K562 (cell line): Measurements from ENCODE around the gene CTU1. TPM values are rescaled to one million over a fixed set of nuclear protein-coding genes. Genes with fewer than 3 reads are reported as not detected.

Source experiments
- ATAC-seq: fragments of 200-7000 bp; cut with Tn5 transposase; 3 replicates; pipeline ENCODE4 v1.9.1; 2020; ENCODE audit warnings: moderate library complexity
- BruUV-seq: library from RNA; stranded (reverse); fragments of 400-500 nt; replicated peaks from 2 replicates; lab custom pipeline; 2021; lab: Mats Ljungman, UMichigan
- CTCF ChIA-PET: fragments of 300-600 bp; formaldehyde crosslinking; extraction: SDS; loops from one replicate; lab custom pipeline; 2021; ENCODE audit warnings: low intra/inter-chr PET ratio; lab: Yijun Ruan, JAX
- POLR2A ChIA-PET: fragments of 300-600, 350-650 bp; sonication (Branson Sonifier 250); formaldehyde crosslinking; extraction: SDS; loops from one replicate; lab custom pipeline; 2021; ENCODE audit warnings: antibody characterized with exemption, inconsistent platforms; lab: Yijun Ruan, JAX
- DNase-seq, 4 experiments: peaks; one replicate each; pipeline versions ENCODE4 v3.0.0 to v3.0.0-alpha.2; 2011 to 2018; ENCODE audit warnings: low spot score in 3 of 4, mixed read lengths in 3 of 4; ENCODE audit errors: extremely low read depth in 1 of 4
- FAIRE-seq: peaks from 2 replicates; lab custom pipeline; 2011; peaks lifted over from hg19 to GRCh38; lab: Jason Lieb, UNC
- H2AFZ ChIP-seq: 2 replicates; pipeline ENCODE4 v1.6.0; 2011; ENCODE audit warnings: low read depth, low read length, control low read depth, inconsistent platforms
- H3K27ac ChIP-seq: fragments of 200-600 bp; 3 replicates; pipeline ENCODE4 v1.8.0; 2011; ENCODE audit warnings: low read depth, mild to moderate bottlenecking, control low read depth, inconsistent platforms, low read length, moderate library complexity, mixed read lengths; ENCODE audit errors: extremely low read depth
- H3K27me3 ChIP-seq, 2 experiments: fragments of 300-600 bp in 1 of 2; 2 replicates in 1 of 2; 3 replicates in 1 of 2; pipeline versions ENCODE4 v1.6.0 to v1.8.0; 2011; ENCODE audit warnings: inconsistent platforms in 2 of 2, low read length in 2 of 2, mild to moderate bottlenecking in 1 of 2, mixed read lengths in 1 of 2, moderate library complexity in 1 of 2; ENCODE audit not compliant: control insufficient read depth in 2 of 2, insufficient read depth in 2 of 2
- H3K36me3 ChIP-seq: fragments of 300-600 bp; 3 replicates; pipeline ENCODE4 v1.8.0; 2011; ENCODE audit warnings: mild to moderate bottlenecking, low read length, inconsistent platforms; ENCODE audit not compliant: control insufficient read depth, insufficient read depth
- H3K4me1 ChIP-seq, 2 experiments: fragments of 200-600 bp in 1 of 2; replicated peaks in 1 of 2; 2 replicates in 1 of 2; 3 replicates in 1 of 2; pipeline versions ENCODE4 v1.5.1 to v1.8.0; 2011; ENCODE audit warnings: inconsistent platforms in 2 of 2, low read length in 2 of 2, mild to moderate bottlenecking in 1 of 2, mixed read lengths in 1 of 2, moderate library complexity in 1 of 2; ENCODE audit not compliant: control insufficient read depth in 2 of 2, insufficient read depth in 2 of 2
- H3K4me2 ChIP-seq: 2 replicates; pipeline ENCODE4 v1.6.1; 2011; ENCODE audit warnings: low read length, control low read depth, inconsistent platforms, mixed read lengths; ENCODE audit not compliant: insufficient read depth
- H3K4me3 ChIP-seq: fragments of 200-600 bp; sonication (generic), shearing (Covaris generic); 2 replicates; pipeline ENCODE4 v1.5.1; 2016; ENCODE audit warnings: control low read depth, inconsistent platforms
- H3K79me2 ChIP-seq: fragments of 200-600 bp; 3 replicates; pipeline ENCODE4 v1.8.0; 2011; ENCODE audit warnings: low read length, inconsistent platforms; ENCODE audit not compliant: control insufficient read depth, insufficient read depth
- H3K9ac ChIP-seq, 2 experiments: 2 replicates each; pipeline versions ENCODE4 v1.6.0 to v1.6.1; 2011; ENCODE audit warnings: low read depth in 2 of 2, low read length in 2 of 2, control low read depth in 1 of 2, inconsistent platforms in 1 of 2, mild to moderate bottlenecking in 1 of 2, mixed read lengths in 1 of 2; ENCODE audit not compliant: insufficient read depth in 1 of 2
- H3K9me1 ChIP-seq: one replicate; pipeline ENCODE4 v1.6.0; 2011; ENCODE audit warnings: inconsistent platforms, mild to moderate bottlenecking, low read length, moderate library complexity; ENCODE audit not compliant: control insufficient read depth, insufficient read depth
- H3K9me3 ChIP-seq: replicated peaks from 2 replicates; pipeline ENCODE4 v1.5.1; 2011; ENCODE audit warnings: low read depth, low read length, inconsistent platforms; ENCODE audit not compliant: control insufficient read depth, insufficient read depth
- H4K20me1 ChIP-seq: replicated peaks from 2 replicates; pipeline ENCODE4 v1.6.1; 2011; ENCODE audit warnings: low read length, inconsistent platforms, mixed read lengths; ENCODE audit not compliant: control insufficient read depth, insufficient read depth
- CAMTA2 ChIP-seq: fragments of 250-450 bp; sonication (Bioruptor Pico); conservative IDR thresholded peaks from 2 replicates; pipeline ENCODE4 v1.5.1; 2022
- CBX8 ChIP-seq: fragments of 200-600 bp; sonication (generic); IDR thresholded peaks from 2 replicates; pipeline ENCODE4 v1.6.1; 2012; ENCODE audit warnings: borderline replicate concordance, mixed run types, low read depth, mild to moderate bottlenecking, moderate library complexity, mixed read lengths, low read length, control low read depth, inconsistent platforms; ENCODE audit not compliant: poor library complexity, severe bottlenecking; ENCODE audit errors: extremely low read depth
- CC2D1A ChIP-seq: fragments of 450-650 bp; IDR thresholded peaks from 2 replicates; pipeline ENCODE4 v1.6.1; 2017; ENCODE audit warnings: mild to moderate bottlenecking
- POLR2A ChIP-seq: fragments of 450-650 bp; conservative IDR thresholded peaks from 2 replicates; pipeline ENCODE4 v1.6.1; 2016
- SREBF2 ChIP-seq: sonication (generic); formaldehyde crosslinking; IDR thresholded peaks from 2 replicates; pipeline ENCODE4 v1.4.0; 2020; ENCODE audit warnings: mild to moderate bottlenecking, missing genetic modification reagents
- ZNF586 ChIP-seq: fragments of 450-650 bp; formaldehyde crosslinking; conservative IDR thresholded peaks from 2 replicates; pipeline ENCODE4 v1.4.0; 2020; ENCODE audit warnings: mild to moderate bottlenecking, moderate library complexity
- WGBS: fragments of 100-300 bp; shearing (Covaris generic); methylation state at CpG from one replicate; pipeline ENCODE4 v1.1.6; 2016; ENCODE audit warnings: low coverage, mixed read lengths; ENCODE audit not compliant: insufficient coverage; ENCODE audit errors: missing lambda C conversion rate; 5-methylcytosine and 5-hydroxymethylcytosine counted together
- in situ Hi-C: fragments of 300-500 bp; cut with MboI; formaldehyde crosslinking; loops from 4 replicates; pipeline ENCODE4 v1.15.0; 2018; ENCODE audit warnings: inconsistent platforms, mixed read lengths
- intact Hi-C: fragments of 100-400 bp; cut with micrococcal nuclease; formaldehyde crosslinking; loops from 2 replicates; pipeline ENCODE4 v1.14.2; 2022
- polyA plus RNA-seq, 8 experiments: library from polyadenylated mRNA; depleted of rRNA in 4 of 8; stranded (reverse) in 5 of 8; unstranded in 3 of 8; fragments of >200 nt; fragmentation: Nextera tagmentation in 2 of 8; fragmentation: Illumina TruSeq in 1 of 8; extraction: Ambion mirVana in 2 of 8; extraction: Trizol in 1 of 8; gene quantifications; 2 replicates each; pipeline versions ENCODE4 v1.2.1 to v1.2.3, GENCODE V29; 2011 to 2014; ENCODE audit warnings: inconsistent platforms in 1 of 8, missing spikeins in 1 of 8
- total RNA-seq, 7 experiments: library from RNA; depleted of rRNA in 6 of 7; stranded (reverse); fragments of >200 nt in 6 of 7; fragmentation: Illumina TruSeq in 2 of 7; extraction: Trizol in 2 of 7; gene quantifications; 2 replicates each; pipeline versions ENCODE4 v1.2.1 to v1.2.3, GENCODE V29; 2011 to 2021; ENCODE audit warnings: low replicate concordance in 1 of 7
- TF ChIP-seq, protein P1 (sequence below): conservative IDR thresholded peaks from 2 replicates; pipeline ENCODE4 v1.6.1; 2011; ENCODE audit warnings: low read depth, mild to moderate bottlenecking, low read length; ENCODE audit not compliant: control insufficient read depth
- TF ChIP-seq, protein P2 (sequence below): sonication (generic); formaldehyde crosslinking; IDR thresholded peaks from 2 replicates; pipeline ENCODE4 v1.8.0; 2022; ENCODE audit warnings: missing genetic modification reagents, mild to moderate bottlenecking, borderline replicate concordance
- TF ChIP-seq, protein P3 (sequence below), 2 experiments: fragments of 150-350 bp in 1 of 2; IDR thresholded peaks; 2 replicates each; pipeline ENCODE4 v1.6.1; 2012 to 2016; ENCODE audit warnings: low read depth in 2 of 2, low read length in 2 of 2, mild to moderate bottlenecking in 1 of 2, moderate library complexity in 1 of 2

CTU1 gene
- total and polyA plus RNA-seq, 9 of the 15 experiments (the other 6 are each of a cell fraction or from before 2014, with no cell fraction given): 0.03 to 18.4 (median 2.3) TPM; not detected in 1

DNA sequence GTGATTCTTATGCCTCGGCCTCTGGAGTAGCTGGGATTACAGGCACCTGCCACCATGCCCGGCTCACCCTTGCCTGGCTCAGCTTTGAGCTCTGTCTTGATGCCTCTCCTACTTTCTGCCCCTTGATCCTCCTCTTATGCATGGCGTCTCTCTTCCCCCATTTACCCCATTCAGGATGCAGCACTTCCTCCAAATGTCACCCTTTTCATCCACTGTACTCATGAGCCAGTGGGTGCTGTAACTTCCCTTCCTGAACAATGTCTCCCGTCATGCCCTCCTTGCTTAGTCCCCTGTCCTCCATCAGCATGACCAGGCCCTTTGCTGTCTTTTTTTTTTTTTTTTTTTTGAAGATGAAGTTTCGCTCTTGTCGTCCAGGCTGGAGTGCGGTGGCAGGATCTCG lies 13.0 kb upstream of the CTU1 start:
- no peak for FAIRE-seq
- Histone ChIP-seq H2AFZ (no peak overlapping the region), H3K27me3 (peaks cover 13 to 47% of the 10 kb centered on the region in 2 experiments; a peak in 4 of 5 replicates), H3K9me3 (no peaks in the 10 kb centered on the region), H3K4me3 (no peak overlapping the region), H3K9me1 (no peaks in the 10 kb centered on the region), H3K4me1 (peaks cover 9 to 19% of the 10 kb centered on the region in 2 experiments; a peak in 4 of 5 replicates), H3K36me3 (no peaks in the 10 kb centered on the region), H4K20me1 (no peaks in the 10 kb centered on the region), H3K4me2 (no peak overlapping the region), H3K79me2 (no peaks in the 10 kb centered on the region), H3K27ac (no peak overlapping the region), H3K9ac (no peak overlapping the region)
- 46% methylated on average over 8 of the region's 8 CpGs for WGBS
- no TSS peak for BruUV-seq
- TF ChIP-seq, protein P1, sequence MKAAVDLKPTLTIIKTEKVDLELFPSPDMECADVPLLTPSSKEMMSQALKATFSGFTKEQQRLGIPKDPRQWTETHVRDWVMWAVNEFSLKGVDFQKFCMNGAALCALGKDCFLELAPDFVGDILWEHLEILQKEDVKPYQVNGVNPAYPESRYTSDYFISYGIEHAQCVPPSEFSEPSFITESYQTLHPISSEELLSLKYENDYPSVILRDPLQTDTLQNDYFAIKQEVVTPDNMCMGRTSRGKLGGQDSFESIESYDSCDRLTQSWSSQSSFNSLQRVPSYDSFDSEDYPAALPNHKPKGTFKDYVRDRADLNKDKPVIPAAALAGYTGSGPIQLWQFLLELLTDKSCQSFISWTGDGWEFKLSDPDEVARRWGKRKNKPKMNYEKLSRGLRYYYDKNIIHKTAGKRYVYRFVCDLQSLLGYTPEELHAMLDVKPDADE: no peak
- TF ChIP-seq, protein P2, sequence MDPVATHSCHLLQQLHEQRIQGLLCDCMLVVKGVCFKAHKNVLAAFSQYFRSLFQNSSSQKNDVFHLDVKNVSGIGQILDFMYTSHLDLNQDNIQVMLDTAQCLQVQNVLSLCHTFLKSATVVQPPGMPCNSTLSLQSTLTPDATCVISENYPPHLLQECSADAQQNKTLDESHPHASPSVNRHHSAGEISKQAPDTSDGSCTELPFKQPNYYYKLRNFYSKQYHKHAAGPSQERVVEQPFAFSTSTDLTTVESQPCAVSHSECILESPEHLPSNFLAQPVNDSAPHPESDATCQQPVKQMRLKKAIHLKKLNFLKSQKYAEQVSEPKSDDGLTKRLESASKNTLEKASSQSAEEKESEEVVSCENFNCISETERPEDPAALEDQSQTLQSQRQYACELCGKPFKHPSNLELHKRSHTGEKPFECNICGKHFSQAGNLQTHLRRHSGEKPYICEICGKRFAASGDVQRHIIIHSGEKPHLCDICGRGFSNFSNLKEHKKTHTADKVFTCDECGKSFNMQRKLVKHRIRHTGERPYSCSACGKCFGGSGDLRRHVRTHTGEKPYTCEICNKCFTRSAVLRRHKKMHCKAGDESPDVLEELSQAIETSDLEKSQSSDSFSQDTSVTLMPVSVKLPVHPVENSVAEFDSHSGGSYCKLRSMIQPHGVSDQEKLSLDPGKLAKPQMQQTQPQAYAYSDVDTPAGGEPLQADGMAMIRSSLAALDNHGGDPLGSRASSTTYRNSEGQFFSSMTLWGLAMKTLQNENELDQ: no peak
- no peak for TF ChIP-seq CC2D1A
- no peak for TF ChIP-seq POLR2A
- TF ChIP-seq CBX8: no peak
- no peak for TF ChIP-seq CAMTA2 (CRISPR knock-in tag)
- TF ChIP-seq SREBF2: no peak
- TF ChIP-seq ZNF586 (CRISPR knock-in tag): no peak
- TF ChIP-seq, protein P3, sequence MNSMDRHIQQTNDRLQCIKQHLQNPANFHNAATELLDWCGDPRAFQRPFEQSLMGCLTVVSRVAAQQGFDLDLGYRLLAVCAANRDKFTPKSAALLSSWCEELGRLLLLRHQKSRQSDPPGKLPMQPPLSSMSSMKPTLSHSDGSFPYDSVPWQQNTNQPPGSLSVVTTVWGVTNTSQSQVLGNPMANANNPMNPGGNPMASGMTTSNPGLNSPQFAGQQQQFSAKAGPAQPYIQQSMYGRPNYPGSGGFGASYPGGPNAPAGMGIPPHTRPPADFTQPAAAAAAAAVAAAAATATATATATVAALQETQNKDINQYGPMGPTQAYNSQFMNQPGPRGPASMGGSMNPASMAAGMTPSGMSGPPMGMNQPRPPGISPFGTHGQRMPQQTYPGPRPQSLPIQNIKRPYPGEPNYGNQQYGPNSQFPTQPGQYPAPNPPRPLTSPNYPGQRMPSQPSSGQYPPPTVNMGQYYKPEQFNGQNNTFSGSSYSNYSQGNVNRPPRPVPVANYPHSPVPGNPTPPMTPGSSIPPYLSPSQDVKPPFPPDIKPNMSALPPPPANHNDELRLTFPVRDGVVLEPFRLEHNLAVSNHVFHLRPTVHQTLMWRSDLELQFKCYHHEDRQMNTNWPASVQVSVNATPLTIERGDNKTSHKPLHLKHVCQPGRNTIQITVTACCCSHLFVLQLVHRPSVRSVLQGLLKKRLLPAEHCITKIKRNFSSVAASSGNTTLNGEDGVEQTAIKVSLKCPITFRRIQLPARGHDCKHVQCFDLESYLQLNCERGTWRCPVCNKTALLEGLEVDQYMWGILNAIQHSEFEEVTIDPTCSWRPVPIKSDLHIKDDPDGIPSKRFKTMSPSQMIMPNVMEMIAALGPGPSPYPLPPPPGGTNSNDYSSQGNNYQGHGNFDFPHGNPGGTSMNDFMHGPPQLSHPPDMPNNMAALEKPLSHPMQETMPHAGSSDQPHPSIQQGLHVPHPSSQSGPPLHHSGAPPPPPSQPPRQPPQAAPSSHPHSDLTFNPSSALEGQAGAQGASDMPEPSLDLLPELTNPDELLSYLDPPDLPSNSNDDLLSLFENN (IDR thresholded peaks at IDR 0.05; ENCODE audit: low read depth in 2 of 2, low read length in 2 of 2): no peak
- POLR2A ChIA-PET: no interaction called here
- DNase-seq: no peak
- CTCF ChIA-PET: no interaction called here
- no peak for ATAC-seq
- in situ Hi-C loops: no loop called here
- intact Hi-C loops: no loop called here
